Measurements from ENCODE around the gene PNMA8B. TPM values are rescaled to one million over a fixed set of nuclear protein-coding genes. Genes with fewer than 3 reads are reported as not detected.

PNMA8B gene
- total RNA-seq, 4 donors from 2014 or later = 0.13 to 1.1 (median 0.79) TPM

GRCh38 chr19:46441866-46442265 is 53.8 kb downstream of the PNMA8B start:
- DNase-seq = no peak
- H3K4me3 ChIP-seq = no peak overlapping the region
- H3K36me3 ChIP-seq = no peaks in the 10 kb centered on the region
- WGBS, 2 donors = 64 to 72% methylated on average over 1 of the region's 1 CpG
- intact Hi-C loops (cut with DNase I) = no loop called here
- TF ChIP-seq POLR2A (IDR thresholded peaks at IDR 0.05) (no peak), CTCF (IDR thresholded peaks at IDR 0.05) (no peak)
- H3K9me3 ChIP-seq = no peaks in the 10 kb centered on the region
- peaks cover 0 to 8% (median 0%) of the 10 kb centered on the region in 3 donors for H3K4me1 ChIP-seq
- peaks cover 0 to 18% (median 0%) of the 10 kb centered on the region in 4 donors for H3K27me3 ChIP-seq
- no peak overlapping the region for H3K27ac ChIP-seq

Other genes starting within 250 kb of the PNMA8B start
- gene HIF3A, start 198.8 kb downstream of the PNMA8B start, total RNA-seq = 10 to 100 TPM in 1 of 4 donors, 1 to 10 TPM in 3; 3.8 to 52.8 (median 6.2) TPM
- 10 to 100 TPM; 33.8 to 51.3 (median 43.2) TPM for gene PPP5C, start 148.8 kb downstream of the PNMA8B start, total RNA-seq
- gene CCDC8, start 82.3 kb downstream of the PNMA8B start, total RNA-seq = 1 to 10 TPM in 1 of 4 donors, under 1 TPM in 3; 0.53 to 1.7 (median 0.62) TPM
- not detected for gene PNMA8C, start 66.9 kb downstream of the PNMA8B start, total RNA-seq
- gene PNMA8A, start 24.3 kb downstream of the PNMA8B start, total RNA-seq = under 1 TPM in 1 of 4 donors, not detected in 3; 0.38 TPM
- 100 to 1,000 TPM in 1 of 4 donors, 10 to 100 TPM in 3; 61.9 to 147 (median 84.6) TPM for gene CALM3, start 105.5 kb upstream of the PNMA8B start, total RNA-seq
- gene PTGIR, start 129.2 kb upstream of the PNMA8B start, total RNA-seq = 1 to 10 TPM in 2 of 4 donors, under 1 TPM in 1, not detected in 1; 0.57 to 3.0 (median 1.1) TPM
- not detected for gene GNG8, start 140.3 kb upstream of the PNMA8B start, total RNA-seq
- gene DACT3, start 165.3 kb upstream of the PNMA8B start, total RNA-seq = 1 to 10 TPM in 2 of 4 donors, under 1 TPM in 2; 0.22 to 5.7 (median 1.8) TPM
- 10 to 100 TPM; 28.8 to 54.2 (median 31.8) TPM for gene PRKD2, start 221.2 kb upstream of the PNMA8B start, total RNA-seq

All from esophagus squamous epithelium (tissue), 5 donors.